H1 (cell line): Measurements from ENCODE around the gene SV2C. TPM values are rescaled to one million over a fixed set of nuclear protein-coding genes. Genes with fewer than 3 reads are reported as not detected.

ENCODE experiments used
- CHD7 ChIP-seq: fragments of 300-600 bp; sonication (generic); IDR thresholded peaks from 2 replicates; pipeline ENCODE4 v1.7.1; 2012; ENCODE audit warnings: low read length, moderate library complexity, mild to moderate bottlenecking, inconsistent platforms; ENCODE audit not compliant: insufficient replicate concordance
- polyA plus RNA-seq, 7 experiments: library from polyadenylated mRNA; depleted of rRNA in 3 of 7; stranded (reverse) in 5 of 7; unstranded in 2 of 7; fragments of >200 nt in 5 of 7; fragments of 200-250 nt in 2 of 7; gene quantifications; 1 replicate in 5 of 7; 2 replicates in 1 of 7; 4 replicates in 1 of 7; pipeline versions ENCODE4 v1.2.1 to v1.2.3, GENCODE V29; 2011 to 2013; ENCODE audit warnings: missing spikeins in 2 of 7, mixed read lengths in 2 of 7
- total RNA-seq: library from RNA; stranded (reverse); fragmentation: NEBNext Ultra II Directional; extraction: Animal tissue kit (Norgen Biotek cat#: 25700); gene quantifications from 2 replicates; pipeline ENCODE4 v1.2.1, GENCODE V29; 2021

The SV2C gene
- total and polyA plus RNA-seq, 2 of the 8 experiments (the other 6 are each of a cell fraction or from before 2014, with no cell fraction given), result 0.08 to 0.24 TPM

- TF ChIP-seq CHD7, result no peak
Observed at GRCh38 chr5:76190356-76190755, 107.2 kb downstream of the SV2C start (continued).
